DND-41 (cell line): ENCODE measurements around the gene PAQR7.

Source experiments
- CTCF ChIP-seq: IDR thresholded peaks from 2 replicates; pipeline ENCODE4 v1.5.1; 2012; ENCODE audit warnings: borderline replicate concordance, low read length, moderate library complexity, mild to moderate bottlenecking; ENCODE audit not compliant: poor library complexity, severe bottlenecking; ENCODE audit errors: extremely low read depth
- EZH2 ChIP-seq: IDR thresholded peaks from 3 replicates; pipeline ENCODE4 v1.6.1; 2012; ENCODE audit warnings: borderline replicate concordance, low read depth, mild to moderate bottlenecking, moderate library complexity, low read length, inconsistent platforms; ENCODE audit not compliant: severe bottlenecking

GRCh38 chr1:25913206-25913605 is 37.7 kb upstream of the PAQR7 start:
- TF ChIP-seq CTCF, result no peak
- TF ChIP-seq EZH2, result no peak
